AG09319 (cell line): ENCODE measurements around the gene TIMM44.

ENCODE experiments used
- DNase-seq: peaks from one replicate; pipeline ENCODE4 v3.0.0-alpha.2; 2010; ENCODE audit warnings: low read depth; ENCODE audit errors: extremely low read depth
- CTCF ChIP-seq: IDR thresholded peaks from 2 replicates; pipeline ENCODE4 v1.5.1; 2011; ENCODE audit warnings: low read depth, mild to moderate bottlenecking, inconsistent platforms, low read length, moderate library complexity

Gene TIMM44

GRCh38 chr19:7908742-7909461 is 34.6 kb downstream of the TIMM44 start:
- no peak for DNase-seq
- TF ChIP-seq CTCF: no peak

- TF ChIP-seq CTCF: no peak
- no peak for DNase-seq
These were observed 35.3 kb downstream of the TIMM44 start for GRCh38 chr19:7908078-7908699.

- no peak for TF ChIP-seq CTCF
- DNase-seq: no peak
These were observed 35.9 kb downstream of the TIMM44 start for GRCh38 chr19:7907544-7907943.

GRCh38 chr19:7907122-7907521 is 36.3 kb downstream of the TIMM44 start:
- no peak for DNase-seq
- TF ChIP-seq CTCF: no peak

GRCh38 chr19:7905859-7906258 is 37.6 kb downstream of the TIMM44 start:
- DNase-seq: no peak
- no peak for TF ChIP-seq CTCF

- DNase-seq: no peak
- no peak for TF ChIP-seq CTCF
These were observed 38.2 kb downstream of the TIMM44 start for GRCh38 chr19:7905268-7905667.

- no peak for DNase-seq
- TF ChIP-seq CTCF: no peak
These were observed 39.1 kb downstream of the TIMM44 start for GRCh38 chr19:7904074-7905020.
